Stimulated activated CD8-positive, alpha-beta memory T cell treated with anti-CD3 and anti-CD28 coated beads, Interleukin-4, amount 100 ng/mL, for 4 hours (primary cell): Measurements from ENCODE around the gene IFNAR2.

Source experiments
- DNase-seq, 2 donors: peaks; one replicate each; pipeline ENCODE4 v3.0.0-alpha.2; 2020; ENCODE audit warnings: low read depth in 2 of 2, low spot score in 1 of 2

Gene IFNAR2

DNA sequence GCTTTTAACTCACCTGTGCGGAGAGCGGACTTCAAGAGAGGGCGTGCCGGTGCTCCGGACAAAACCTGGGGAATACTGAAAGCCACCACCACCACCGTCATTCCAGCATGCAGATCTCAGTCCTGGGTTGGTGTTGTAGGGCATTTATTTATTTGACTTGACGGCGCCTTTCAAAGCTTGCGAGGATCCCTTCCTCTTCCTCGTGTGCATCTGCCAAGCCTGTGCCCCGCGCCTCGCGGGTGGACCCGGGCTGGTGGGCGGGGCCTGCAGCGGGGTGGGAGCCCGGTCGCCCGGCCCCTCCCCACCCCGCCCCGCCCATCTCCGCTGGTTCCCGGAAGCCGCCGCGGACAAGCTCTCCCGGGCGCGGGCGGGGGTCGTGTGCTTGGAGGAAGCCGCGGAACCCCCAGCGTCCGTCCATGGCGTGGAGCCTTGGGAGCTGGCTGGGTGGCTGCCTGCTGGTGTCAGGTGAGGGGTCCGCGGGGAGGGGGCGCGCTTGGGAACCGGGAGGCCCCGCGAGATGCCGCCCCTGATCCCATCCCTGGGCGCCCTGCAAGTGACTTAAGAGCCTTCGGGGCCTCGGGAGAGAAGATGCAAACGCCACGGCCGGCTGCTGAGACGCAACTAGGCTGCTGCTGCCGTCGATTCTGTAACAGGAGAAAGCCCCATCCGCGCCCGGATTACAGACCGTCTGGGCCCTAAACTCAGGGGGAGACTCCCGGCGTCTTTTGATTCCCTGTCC lies 36.5 kb downstream of the IFNAR2 start, which contains the start of gene IL10RB:
TSS of gene IL10RB (plus strand) at position 318 of the 739 bp plus-strand sequence. CDS start at position 417, 99 bp downstream.
- peak; percentile 31 to 40 for DNase-seq

DNA sequence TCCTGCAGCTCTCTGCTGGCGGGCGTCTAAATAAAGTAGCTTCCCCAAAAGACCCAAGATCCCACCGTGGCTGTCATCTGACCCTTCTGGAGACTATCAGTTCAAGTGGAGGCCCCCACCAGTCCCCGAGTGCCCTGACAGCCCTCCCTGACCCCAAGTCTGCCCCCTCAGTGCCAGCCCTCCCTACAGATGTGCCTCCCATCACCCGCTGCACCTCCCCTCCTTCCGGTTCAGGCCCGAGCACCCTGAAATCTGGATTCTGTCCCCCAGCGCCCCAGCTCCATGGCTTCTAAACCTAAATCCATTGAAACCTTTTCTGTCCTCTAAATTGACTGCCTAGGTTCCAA lies 37.0 kb downstream of the IFNAR2 start:
- peak in 1 of 2 donors; percentile 7 for DNase-seq

DNA sequence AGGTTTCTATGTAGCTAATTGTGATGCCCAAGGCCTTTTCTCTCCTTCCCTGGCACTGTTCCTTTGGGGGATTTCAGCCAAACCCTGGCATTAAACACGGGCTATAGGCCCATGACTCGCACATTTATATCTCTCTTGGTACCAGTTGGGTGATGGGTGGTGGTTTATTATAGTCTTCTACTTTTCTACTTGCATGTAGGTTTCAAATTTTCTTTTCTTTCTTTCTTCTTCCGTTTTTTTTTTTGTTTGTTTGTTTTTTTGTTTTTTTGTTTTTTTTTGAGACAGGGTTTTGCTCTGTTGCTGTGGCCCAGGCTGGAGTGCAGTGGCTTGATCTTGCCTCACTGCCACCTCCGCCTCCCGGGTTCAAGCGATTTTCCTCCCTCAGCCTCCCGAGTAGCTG lies 37.5 kb downstream of the IFNAR2 start:
- DNase-seq, result no peak

DNA sequence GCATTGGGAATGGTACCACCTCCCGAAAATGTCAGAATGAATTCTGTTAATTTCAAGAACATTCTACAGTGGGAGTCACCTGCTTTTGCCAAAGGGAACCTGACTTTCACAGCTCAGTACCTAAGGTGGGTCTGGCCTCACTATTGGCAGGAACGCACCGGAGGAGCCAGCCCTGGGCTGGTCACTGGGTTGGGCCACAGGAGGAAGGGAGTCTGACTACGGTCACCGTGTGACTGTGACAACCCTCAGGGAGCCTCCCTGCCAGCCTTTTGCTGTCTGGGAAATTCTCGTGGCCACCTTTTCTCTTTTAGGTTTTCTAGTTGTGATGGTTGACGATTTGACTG lies 38.6 kb downstream of the IFNAR2 start:
- no peak for DNase-seq

DNA sequence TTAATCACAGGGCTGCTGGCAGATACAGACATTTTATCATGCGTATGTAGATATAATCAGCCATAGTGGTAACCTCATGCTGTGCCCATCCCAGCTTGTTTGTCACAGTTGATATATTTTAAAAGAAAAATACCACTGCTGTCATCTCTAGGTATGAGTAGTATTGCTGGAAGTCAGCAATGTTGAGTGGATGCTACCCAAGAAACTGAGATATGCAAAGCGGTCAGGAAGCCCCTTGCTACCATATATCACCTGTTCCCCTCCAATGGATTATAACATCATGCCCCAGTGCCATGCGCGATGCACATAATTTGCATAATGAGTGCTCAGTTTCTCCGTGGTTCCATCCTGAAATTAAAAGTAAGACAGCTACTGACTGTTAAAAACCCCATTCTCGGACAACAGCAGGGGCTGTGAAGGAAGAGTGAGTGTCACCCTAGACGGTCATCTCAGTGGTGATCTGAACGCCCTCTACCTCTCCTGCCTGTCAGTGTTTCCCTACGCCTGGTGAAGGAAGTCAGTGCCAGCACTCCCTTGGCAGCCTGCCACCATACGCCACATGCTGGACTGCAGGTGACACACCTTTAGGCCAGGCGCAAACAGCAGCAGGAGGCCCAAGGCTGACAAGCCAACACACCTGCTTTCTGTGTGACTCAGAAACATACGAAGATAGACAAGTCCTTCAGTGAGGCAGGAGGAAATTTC lies 39.2 kb downstream of the IFNAR2 start:
- no peak for DNase-seq

DNA sequence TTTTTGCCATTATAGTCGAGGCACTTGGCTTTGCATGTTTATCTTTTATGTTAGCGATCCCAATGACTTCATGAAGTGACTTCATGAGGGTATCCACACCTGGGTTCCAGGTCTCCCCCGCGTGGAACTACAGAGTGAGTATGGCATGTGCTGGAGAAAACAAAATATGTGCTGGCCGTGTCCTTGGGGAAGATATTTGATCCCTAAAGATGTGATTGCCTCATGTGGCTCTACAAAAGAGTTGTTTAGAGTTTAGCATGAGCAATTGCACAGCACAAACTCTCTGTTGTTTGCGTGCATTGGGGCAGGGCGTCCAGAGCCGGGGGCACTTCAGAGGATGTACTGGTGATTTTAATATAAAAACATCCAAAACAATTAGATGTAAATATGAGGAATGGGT lies 41.2 kb downstream of the IFNAR2 start:
- no peak for DNase-seq

DNA sequence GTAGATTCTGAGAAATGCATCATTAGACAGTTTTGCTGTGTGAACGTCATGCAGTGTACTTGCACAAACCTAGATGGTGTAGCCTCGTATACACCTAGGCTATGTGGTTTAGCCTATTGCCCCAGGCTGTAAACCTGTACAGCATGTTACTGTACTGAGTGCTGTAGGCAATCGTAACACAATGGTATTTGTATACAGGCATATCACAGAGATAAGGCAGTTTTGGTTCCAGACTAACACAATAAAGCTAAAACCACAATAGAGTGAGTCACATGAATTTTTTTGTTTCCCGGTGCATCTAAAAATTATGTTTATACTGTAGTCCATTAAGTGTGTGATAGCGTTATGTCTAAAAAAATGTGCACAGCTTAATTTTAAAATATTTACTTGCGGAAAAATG lies 43.3 kb downstream of the IFNAR2 start:
- DNase-seq, result no peak

DNA sequence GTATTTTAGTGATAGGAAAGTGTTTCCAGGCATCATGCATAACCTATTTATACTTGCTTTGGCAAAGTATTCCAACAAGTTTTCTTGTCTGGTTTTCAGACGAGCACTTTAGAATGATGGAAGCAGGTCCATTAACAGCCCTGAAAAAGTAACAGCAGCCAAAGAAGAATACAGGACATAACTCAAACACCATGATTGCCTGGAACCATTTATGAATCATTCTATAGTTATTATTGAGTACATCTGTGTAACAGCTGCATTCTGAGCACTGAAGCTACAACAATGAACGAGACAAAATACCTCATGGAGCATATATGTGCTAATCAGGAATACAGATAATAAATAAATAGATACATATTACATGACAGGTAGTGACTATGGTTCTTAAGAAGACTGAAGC lies 49.0 kb downstream of the IFNAR2 start:
- DNase-seq, result no peak

DNA sequence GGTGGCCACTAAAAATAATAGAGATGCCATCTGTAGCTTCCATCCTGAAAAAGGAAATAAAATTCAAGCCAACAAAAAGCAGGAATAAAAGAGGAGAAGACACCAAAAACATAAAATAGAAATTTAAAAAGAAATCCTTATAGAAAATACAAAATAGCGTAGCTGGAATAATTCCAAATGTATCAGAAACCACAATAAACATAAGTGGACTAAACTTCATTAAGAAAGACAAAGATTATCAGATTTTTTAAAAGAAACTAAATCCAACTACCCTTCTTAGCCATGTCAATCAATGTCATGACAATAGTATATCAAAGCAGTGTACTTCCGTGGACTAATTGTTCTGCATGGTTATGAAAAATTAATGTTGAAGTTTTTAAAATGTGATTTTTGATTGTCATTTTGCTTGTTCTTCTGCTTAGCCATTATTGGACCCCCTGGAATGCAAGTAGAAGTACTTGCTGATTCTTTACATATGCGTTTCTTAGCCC lies 49.6 kb downstream of the IFNAR2 start:
- no peak for DNase-seq
